ENCODE data around the gene KCNQ1OT1. TPM values are rescaled to one million over a fixed set of nuclear protein-coding genes. Genes with fewer than 3 reads are reported as not detected.

Gene KCNQ1OT1
- total RNA-seq, 1 donor from 2014 or later, result 14.3 TPM

- peaks cover 2% of the 10 kb centered on the region for H3K27me3 Mint-ChIP-seq (ENCODE audit: unreplicated experiment)
- H3K9me3 Mint-ChIP-seq (ENCODE audit: unreplicated experiment), result no peaks in the 10 kb centered on the region
- DNase-seq, result no peak
- no peak overlapping the region for H3K4me3 Mint-ChIP-seq (ENCODE audit: unreplicated experiment)
- no peaks in the 10 kb centered on the region for H3K4me1 Mint-ChIP-seq (ENCODE audit: low read depth, unreplicated experiment)
- TF ChIP-seq, protein P1, sequence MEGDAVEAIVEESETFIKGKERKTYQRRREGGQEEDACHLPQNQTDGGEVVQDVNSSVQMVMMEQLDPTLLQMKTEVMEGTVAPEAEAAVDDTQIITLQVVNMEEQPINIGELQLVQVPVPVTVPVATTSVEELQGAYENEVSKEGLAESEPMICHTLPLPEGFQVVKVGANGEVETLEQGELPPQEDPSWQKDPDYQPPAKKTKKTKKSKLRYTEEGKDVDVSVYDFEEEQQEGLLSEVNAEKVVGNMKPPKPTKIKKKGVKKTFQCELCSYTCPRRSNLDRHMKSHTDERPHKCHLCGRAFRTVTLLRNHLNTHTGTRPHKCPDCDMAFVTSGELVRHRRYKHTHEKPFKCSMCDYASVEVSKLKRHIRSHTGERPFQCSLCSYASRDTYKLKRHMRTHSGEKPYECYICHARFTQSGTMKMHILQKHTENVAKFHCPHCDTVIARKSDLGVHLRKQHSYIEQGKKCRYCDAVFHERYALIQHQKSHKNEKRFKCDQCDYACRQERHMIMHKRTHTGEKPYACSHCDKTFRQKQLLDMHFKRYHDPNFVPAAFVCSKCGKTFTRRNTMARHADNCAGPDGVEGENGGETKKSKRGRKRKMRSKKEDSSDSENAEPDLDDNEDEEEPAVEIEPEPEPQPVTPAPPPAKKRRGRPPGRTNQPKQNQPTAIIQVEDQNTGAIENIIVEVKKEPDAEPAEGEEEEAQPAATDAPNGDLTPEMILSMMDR (IDR thresholded peaks at IDR 0.05; ENCODE audit: partially characterized antibody, unreplicated experiment), result no peak
- H3K27ac Mint-ChIP-seq (ENCODE audit: unreplicated experiment), result peak overlapping the region; percentile 38
- H3K36me3 Mint-ChIP-seq (ENCODE audit: unreplicated experiment), result no peaks in the 10 kb centered on the region
Observed at GRCh38 chr11:2569321-2569721, 130.5 kb downstream of the KCNQ1OT1 start.

- peaks cover 3% of the 10 kb centered on the region for H3K9me3 Mint-ChIP-seq (ENCODE audit: unreplicated experiment)
- no peaks in the 10 kb centered on the region for H3K36me3 Mint-ChIP-seq (ENCODE audit: unreplicated experiment)
- no peak overlapping the region for H3K4me3 Mint-ChIP-seq (ENCODE audit: unreplicated experiment)
- H3K27me3 Mint-ChIP-seq (ENCODE audit: unreplicated experiment), result peaks cover 2% of the 10 kb centered on the region
- no peak for DNase-seq
- TF ChIP-seq, protein P1 (IDR thresholded peaks at IDR 0.05; ENCODE audit: partially characterized antibody, unreplicated experiment), result no peak
- H3K27ac Mint-ChIP-seq (ENCODE audit: unreplicated experiment), result no peak overlapping the region
- peaks cover 4% of the 10 kb centered on the region for H3K4me1 Mint-ChIP-seq (ENCODE audit: low read depth, unreplicated experiment)
Observed at GRCh38 chr11:2567026-2567671, 132.6 kb downstream of the KCNQ1OT1 start.

DNA sequence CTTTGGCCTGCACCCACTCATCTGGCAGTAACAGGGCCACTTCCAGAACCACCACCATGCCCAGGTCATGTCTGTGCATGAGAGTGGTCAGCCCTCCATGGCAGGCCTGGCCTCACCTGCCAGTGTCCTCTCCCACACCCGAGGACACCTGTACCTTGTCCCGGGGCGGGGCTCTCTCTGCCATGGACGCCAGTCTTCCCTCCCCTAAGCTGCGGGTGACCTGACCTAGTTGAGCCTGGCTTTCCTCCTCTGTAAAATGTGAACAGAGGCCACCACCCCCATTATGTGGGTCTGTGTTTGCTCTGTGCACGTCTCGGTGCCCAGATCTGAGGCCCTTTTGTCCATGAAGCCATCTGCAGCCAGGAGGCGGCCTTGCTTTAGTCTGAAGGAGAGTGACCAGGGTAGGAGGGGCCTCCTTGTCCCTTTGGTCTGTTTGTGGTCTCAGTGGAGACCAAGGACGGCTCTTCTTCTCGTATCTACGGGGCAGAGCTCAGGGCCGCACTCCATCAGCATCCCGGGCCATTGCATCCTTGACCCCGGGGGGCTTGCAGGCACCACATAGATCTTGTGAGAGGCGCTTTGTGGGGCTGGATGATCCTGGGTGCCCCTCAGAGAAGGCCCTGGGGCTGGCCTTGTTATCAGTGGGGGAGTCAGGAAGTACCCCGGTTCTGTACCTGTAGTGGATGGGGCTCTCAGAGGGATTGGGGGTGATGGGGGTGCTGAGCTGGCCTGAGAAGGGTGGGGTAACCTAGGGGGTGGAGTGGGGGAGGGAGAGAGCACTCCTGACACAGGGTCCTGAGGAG is 133.4 kb downstream of the KCNQ1OT1 start:
- Mint-ChIP-seq H3K27me3 (ENCODE audit: unreplicated experiment) (peaks cover 2% of the 10 kb centered on the region), H3K27ac (ENCODE audit: unreplicated experiment) (no peak overlapping the region), H3K4me1 (ENCODE audit: low read depth, unreplicated experiment) (peaks cover 4% of the 10 kb centered on the region), H3K9me3 (ENCODE audit: unreplicated experiment) (peaks cover 3% of the 10 kb centered on the region), H3K4me3 (ENCODE audit: unreplicated experiment) (no peak overlapping the region), H3K36me3 (ENCODE audit: unreplicated experiment) (no peaks in the 10 kb centered on the region)
- TF ChIP-seq, protein P1 (IDR thresholded peaks at IDR 0.05; ENCODE audit: partially characterized antibody, unreplicated experiment), result no peak
- DNase-seq, result peak; percentile 9

- Mint-ChIP-seq H3K4me3 (ENCODE audit: unreplicated experiment) (no peak overlapping the region), H3K4me1 (ENCODE audit: low read depth, unreplicated experiment) (peaks cover 4% of the 10 kb centered on the region), H3K9me3 (ENCODE audit: unreplicated experiment) (peaks cover 3% of the 10 kb centered on the region), H3K27me3 (ENCODE audit: unreplicated experiment) (peaks cover 2% of the 10 kb centered on the region), H3K36me3 (ENCODE audit: unreplicated experiment) (no peaks in the 10 kb centered on the region), H3K27ac (ENCODE audit: unreplicated experiment) (no peak overlapping the region)
- TF ChIP-seq, protein P1 (IDR thresholded peaks at IDR 0.05; ENCODE audit: partially characterized antibody, unreplicated experiment), result no peak
- no peak for DNase-seq
Observed at GRCh38 chr11:2565447-2566222, 134.2 kb downstream of the KCNQ1OT1 start.

All from glutamatergic neuron (in vitro differentiated cells).